A673 (cell line): ENCODE data around the gene PIM3. TPM values are rescaled to one million over a fixed set of nuclear protein-coding genes. Genes with fewer than 3 reads are reported as not detected.

ENCODE experiments used
- microRNA-seq: library from miRNA; unstranded; fragments of <30 nt; microRNA quantifications from one replicate; pipeline ENCODE4 v1.2.0, GENCODE V29; 2021
- total RNA-seq: library from RNA; stranded (reverse); gene quantifications from 2 replicates; pipeline ENCODE4 v1.2.3, GENCODE V29; 2021

Gene PIM3
- total RNA-seq, 1 experiment from 2014 or later, result 71.3 TPM

Small RNA genes lying within 50 kb of the gene (microRNA-seq; reads per million reads assigned to microRNA genes)
- gene MIR6821, result not detected

Other genes with a start within 250 kb of the PIM3 start
- 47.2 and 51.2 TPM in 2 replicates for gene BRD1, start 132.9 kb upstream of the PIM3 start, total RNA-seq
- gene ZBED4, start 106.9 kb upstream of the PIM3 start, total RNA-seq, result 31.5 and 33.1 TPM in 2 replicates
- gene ALG12, start 42.3 kb upstream of the PIM3 start, total RNA-seq, result 18.6 and 19.8 TPM in 2 replicates
- gene CRELD2, start 42.1 kb upstream of the PIM3 start, total RNA-seq, result 54.1 and 54.7 TPM in 2 replicates
- not detected in 2 replicates for gene IL17REL, start 52.0 kb downstream of the PIM3 start, total RNA-seq
- not detected in 2 replicates for gene TTLL8, start 97.5 kb downstream of the PIM3 start, total RNA-seq
- 0.37 and 0.75 TPM in 2 replicates for gene MLC1, start 124.7 kb downstream of the PIM3 start, total RNA-seq
- 0.33 TPM in 1 of 2 replicates, not detected in the other for gene MOV10L1, start 129.2 kb downstream of the PIM3 start, total RNA-seq
- gene PANX2, start 210.0 kb downstream of the PIM3 start, total RNA-seq, result 7.6 and 9.1 TPM in 2 replicates
- gene TRABD, start 225.1 kb downstream of the PIM3 start, total RNA-seq, result 63.9 and 68.2 TPM in 2 replicates
- gene SELENOO, start 240.2 kb downstream of the PIM3 start, total RNA-seq, result 39.2 and 41.3 TPM in 2 replicates